ENCODE measurements around the gene TTC16.
A peak's percentile ranks its signal among the peaks of the same experiment; 100 is the strongest.
"Not testable (repeated sequence)": the region's sequence is repeated elsewhere in the genome, so short reads cannot be mapped to it uniquely, and the experiment has no call there.

Gene TTC16

DNA sequence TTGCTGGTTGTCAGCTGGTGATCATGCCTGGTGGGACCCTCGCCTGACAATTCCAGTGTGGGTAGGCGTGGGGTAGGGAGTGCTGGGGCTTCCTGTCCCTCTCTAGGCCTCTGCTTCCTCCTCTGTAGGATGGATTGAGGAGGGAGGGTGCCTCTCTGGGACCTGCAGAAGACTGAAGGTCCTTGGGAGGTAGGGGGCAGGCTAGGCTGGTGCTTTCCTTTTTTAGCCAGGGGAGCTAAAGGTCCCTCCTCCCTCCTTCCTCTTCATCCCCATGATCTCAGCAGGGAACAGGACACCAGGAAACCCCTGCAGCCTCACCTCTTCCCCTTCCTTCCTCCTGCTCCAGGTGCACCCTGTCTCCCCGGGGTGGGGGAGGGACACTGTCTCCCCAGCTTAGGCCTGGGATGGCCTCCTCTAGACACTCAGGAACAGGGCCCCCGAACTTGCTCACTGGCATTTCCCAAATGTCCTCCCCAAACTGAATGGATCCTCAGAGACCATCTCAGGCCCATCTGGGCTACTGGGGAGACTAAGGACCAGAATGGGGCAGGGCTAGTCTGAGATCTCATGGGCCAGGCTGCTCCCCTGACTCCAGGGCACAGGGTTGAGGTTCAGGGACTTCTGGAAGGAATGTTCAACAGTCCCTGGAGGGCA is 54.2 kb downstream of the TTC16 start:
- no peak for DNase-seq (ENCODE audit: low read depth)

GRCh38 chr9:127770583-127770904 is 54.7 kb downstream of the TTC16 start:
- no peak for DNase-seq (ENCODE audit: low read depth)

DNA sequence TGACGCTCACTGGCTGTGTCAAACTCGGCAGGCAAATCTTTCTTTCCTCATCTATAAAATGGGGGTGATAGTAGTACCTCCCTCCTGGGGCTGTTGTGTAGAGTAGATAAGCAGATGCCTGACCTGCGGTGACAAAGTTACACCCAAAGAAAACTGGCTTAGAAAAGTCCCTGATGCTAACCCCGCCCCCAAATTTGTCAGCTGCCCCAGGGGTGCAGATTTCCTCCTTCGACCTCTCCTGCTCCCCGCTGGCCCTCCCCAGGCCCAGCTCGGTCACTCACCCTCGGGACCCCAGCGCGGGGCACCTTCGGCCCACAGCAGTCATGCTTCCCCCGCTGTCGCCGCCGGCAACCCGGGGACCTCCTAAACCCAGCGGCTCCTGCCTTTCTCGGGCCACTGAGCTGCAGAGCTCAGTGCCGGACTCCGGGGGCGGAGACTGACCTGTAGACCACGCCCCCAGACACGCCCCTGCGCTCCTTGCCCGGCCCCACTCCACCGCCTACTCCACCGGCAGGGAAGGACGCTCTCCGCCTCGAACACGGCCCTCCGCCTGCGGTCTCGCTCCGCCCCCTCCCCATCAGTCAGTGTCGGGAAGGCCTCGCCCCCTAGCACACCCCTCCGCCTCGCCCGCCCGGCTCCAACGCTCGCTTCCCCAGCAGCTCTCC is 55.2 kb downstream of the TTC16 start:
- DNase-seq (ENCODE audit: low read depth): peak; percentile 90

GRCh38 chr9:127771570-127772189 is 55.8 kb downstream of the TTC16 start:
- no peak for DNase-seq (ENCODE audit: low read depth)

DNA sequence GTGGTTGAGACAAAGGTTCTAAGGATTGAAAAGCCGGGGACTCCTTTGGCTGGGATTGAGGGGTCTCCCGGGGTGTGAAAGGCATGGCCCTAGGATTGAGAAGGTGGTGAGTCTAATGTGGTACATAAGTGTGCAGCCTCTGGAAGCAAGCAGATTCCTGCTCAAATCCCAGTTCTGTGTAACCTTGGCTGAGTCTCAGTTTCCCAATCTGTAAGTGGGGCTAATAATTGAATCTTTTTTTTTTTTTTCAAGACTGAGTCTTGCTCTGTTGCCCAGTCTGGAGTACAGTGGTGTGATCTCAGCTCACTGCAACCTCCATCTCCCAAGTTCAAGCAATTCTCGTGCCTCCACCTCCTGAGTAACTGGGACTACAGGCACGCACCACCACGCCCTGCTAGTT is 56.7 kb downstream of the TTC16 start:
- DNase-seq (ENCODE audit: low read depth): no peak

DNA sequence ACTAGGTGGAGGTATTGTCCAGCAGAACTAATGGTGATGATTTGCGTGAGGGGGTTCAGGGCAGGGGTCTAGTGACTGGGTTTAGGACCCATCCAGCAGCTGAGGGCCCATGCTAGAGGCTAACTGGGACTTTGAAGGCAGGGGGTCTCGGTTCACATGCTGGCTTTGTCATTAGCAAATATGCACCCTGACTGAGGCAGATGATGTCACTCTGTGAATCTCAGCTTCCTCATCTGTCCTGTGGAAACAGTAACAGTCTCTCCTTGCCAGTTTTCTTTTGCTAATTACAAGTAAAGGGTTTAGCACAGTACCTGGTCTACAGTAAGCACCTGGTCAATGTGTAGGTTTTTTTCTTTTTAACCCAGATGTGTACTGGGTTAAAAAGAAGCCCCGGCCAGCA is 57.4 kb downstream of the TTC16 start:
- no peak for DNase-seq (ENCODE audit: low read depth)

GRCh38 chr9:127773981-127774380 is 58.1 kb downstream of the TTC16 start:
- DNase-seq (ENCODE audit: low read depth): no peak

GRCh38 chr9:127776195-127776923 is 60.5 kb downstream of the TTC16 start:
- DNase-seq (ENCODE audit: low read depth): no peak

- DNase-seq (ENCODE audit: low read depth): no peak
Observed at GRCh38 chr9:127776924-127777289, 61.0 kb downstream of the TTC16 start.

DNA sequence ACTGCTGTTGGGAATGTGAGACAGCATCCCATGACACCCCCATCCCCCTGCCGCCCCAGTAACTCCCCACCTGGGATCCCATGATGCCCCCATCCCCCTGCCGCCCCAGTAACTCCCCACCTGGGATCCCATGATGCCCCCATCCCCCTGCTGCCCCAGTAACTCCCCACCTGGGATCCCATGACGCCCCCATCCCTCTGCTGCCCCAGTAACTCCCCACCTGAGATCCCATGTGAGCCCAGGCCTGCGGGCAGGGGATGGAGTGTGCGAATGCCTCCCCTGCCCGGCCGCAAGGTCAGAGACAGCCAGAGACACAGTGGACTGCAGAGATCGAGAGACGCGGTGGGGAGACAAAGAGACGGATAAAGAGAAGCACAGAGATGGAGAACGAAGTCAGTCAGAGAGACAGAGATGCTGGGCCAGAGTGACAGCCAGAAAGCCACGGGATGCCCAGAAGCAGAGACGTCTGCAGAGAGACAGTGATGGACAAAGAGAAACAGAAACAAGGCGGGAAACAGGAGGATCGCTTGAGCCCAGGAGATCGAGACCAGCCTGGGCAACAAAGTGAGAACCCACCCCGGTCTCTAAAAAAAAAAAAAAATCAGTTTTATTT is 61.6 kb downstream of the TTC16 start:
- no peak for DNase-seq (ENCODE audit: low read depth)

DNA sequence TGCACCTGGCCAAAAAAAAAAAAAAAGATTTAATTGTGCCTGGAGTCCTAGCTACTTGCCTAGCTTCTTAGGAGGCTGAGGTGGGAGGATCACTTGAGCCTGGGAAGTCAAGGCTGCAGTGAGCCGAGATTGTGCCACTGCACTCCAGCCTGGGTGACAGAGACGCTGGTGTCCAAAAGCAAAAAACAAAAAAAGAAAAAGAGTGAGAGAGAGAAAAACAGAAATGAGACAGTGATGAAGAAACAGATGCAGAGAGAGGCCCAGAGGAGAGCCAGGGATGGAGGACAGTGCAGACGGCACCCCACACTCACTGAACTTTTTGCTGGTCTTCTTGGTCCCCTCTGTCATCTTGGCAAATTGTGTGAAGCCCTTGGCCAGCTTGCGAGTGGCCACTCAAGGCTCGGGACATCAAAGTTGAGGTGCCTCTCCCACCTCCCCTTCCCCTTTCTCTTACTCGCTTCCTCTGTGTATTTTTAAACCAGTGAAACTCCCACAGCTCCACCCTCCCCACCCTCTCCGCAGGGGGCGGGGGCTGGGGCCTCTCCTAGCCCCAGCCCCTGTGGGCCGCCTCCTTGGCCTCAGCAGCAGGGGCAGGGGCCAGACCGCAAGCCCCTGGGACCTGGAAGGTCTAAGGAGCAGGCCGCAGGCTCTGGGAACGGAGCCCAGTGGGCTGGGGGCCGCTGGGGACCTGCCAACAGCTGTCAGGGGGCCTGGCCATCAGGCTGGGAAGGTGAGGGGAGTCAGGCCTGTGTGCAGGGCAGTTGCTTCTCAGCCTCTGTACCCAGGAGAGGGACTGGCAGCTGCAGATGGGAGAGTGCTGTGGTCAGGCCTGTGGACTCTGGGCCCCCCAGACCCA is 62.6 kb downstream of the TTC16 start, which contains the start of gene SH2D3C:
TSS of gene SH2D3C (minus strand) at position 387 of the 856 bp plus-strand sequence. CDS start at position 348, 39 bp downstream.
- DNase-seq (ENCODE audit: low read depth): no peak

DNA sequence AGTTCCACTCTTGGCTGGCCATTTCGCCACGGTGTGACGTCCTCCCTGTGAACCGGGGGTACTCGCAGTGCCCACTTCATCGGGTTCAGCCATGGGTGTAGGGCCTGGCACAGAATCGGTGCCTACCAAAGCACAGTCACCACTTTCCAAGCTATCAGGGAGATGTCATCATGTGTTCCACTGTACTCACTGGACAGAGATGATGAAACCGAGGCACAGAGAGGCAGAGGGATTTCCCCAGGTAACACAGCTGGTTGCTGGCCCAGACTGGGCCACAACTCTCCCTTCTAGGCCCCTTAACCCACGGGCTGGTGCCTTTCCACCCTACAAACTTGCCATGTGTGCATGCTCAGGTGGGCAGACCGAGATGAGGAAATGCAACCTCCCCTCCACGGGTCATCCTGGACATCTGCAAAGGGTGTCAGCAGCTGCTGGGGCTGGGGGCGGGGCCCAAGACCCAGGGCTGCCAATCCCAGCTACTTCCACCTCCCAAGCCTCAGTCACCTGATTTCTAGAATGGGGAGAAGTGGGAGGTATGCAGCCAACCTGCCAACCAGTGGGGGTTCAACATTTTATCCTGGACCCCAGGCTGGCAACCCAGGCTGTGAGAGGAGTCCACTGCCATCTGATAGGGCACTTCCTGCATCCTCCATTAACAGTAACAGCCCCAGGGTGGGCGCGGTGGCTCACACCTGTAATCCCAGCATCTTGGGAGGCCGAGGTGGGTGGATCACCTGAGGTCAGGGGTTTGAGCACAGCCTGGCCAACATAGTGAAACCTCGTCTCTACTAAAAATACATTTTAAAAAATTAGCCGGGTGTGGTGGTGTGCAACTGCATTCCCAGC is 63.5 kb downstream of the TTC16 start:
- no peak for DNase-seq (ENCODE audit: low read depth)

DNA sequence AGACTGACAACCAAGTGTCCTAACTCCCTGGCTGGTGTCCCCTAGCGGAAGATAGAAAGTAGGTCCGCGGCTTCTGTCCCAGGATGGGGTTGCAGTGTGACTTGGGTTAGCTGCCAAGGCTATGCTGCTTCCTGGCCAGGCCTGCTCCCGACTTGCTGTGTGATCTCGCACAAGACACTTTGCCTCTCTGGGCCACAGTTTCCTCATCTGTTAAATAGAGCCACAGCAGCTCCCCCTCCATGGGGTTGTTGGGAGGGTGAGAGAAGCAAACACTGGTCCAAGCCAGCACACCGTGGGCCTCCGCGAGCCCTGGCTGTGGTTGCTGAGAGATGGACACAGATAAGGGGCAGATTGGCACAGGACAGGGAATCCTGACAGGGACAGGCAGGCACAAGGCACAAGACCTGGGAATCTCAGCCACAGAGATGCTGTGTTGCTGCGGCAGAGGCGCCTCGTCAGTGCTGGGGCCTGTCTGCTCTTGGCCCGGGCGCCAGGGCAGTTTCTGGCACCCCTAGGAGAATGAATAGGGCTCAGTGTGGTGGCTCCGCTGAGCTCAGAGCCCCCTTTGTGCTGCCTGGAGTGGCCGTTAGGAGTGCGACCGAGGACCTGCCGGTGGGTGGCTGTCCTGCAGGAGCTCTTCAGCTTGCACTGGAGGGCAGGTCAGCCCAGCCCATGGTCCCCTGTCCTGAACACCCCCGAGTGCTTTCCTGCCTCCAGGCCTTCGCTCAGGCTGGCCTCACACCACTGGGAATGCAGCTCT is 64.4 kb downstream of the TTC16 start:
- DNase-seq (ENCODE audit: low read depth): no peak

DNA sequence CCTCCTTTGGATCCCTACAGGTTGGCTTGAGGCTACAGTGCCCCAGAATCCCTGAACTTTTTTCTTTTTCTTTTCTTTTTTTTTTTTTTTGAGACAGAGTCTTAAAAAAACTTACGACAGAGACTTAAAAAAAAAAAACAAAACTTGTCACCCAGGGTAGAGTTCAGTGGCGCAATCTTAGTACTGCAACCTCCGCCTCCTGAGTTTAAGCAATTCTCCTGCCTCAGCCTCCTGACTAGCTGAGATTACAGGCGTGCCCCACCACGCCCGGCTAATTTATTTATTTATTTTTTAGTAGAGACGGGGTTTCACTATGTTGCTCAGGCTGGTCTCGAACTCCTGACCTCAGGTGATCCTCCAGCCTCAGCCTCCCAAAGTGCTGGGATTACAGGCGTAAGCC is 65.0 kb downstream of the TTC16 start:
- DNase-seq (ENCODE audit: low read depth): not testable (repeated sequence)
